GM18499 (cell line): ENCODE results near the gene BAIAP2L1.
A peak's percentile ranks its signal among the peaks of the same experiment; 100 is the strongest.

Experiments used
- ATAC-seq: cut with Tn5 transposase; IDR thresholded peaks from one replicate; pipeline ENCODE4 v1.9.1; 2021; ENCODE audit warnings: moderate number of reproducible peaks; ENCODE audit not compliant: insufficient read depth, unreplicated experiment

Gene BAIAP2L1

GRCh38 chr7:98283127-98283886, 117.6 kb downstream of the BAIAP2L1 start:
- no peak for ATAC-seq

- no peak for ATAC-seq
Measured at GRCh38 chr7:98282703-98283102, 118.2 kb downstream of the BAIAP2L1 start.

- peak; percentile 12 for ATAC-seq
Measured at GRCh38 chr7:98281757-98282606, 118.9 kb downstream of the BAIAP2L1 start.

- ATAC-seq, result peak; percentile 45
Measured at GRCh38 chr7:98280791-98281756, 119.8 kb downstream of the BAIAP2L1 start, which contains the start of gene BRI3. TSS of gene BRI3 (plus strand) at chr7:98281686. CDS start at chr7:98281796, 110 bp downstream.

GRCh38 chr7:98280296-98280695, 120.6 kb downstream of the BAIAP2L1 start:
- no peak for ATAC-seq

DNA sequence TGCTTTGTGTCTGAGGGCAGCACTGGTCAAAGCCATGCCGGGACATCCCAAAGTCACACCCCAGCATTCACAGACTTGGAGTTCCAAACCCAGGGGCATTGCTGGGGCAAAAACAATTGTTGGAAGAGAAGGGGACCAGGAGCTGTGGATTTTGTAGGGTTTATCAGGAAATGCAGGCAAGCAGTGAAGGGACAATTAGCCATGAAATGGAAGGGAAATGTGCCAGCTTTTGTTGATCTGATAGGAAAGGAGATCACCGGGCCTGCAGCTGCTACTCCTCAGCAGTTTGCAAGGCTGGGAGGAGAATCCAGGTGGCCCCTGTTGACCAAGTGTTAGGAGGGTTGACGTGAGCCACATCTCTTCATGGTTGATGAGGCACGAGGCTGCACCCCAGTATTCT, 122.0 kb downstream of the BAIAP2L1 start:
- no peak for ATAC-seq

DNA sequence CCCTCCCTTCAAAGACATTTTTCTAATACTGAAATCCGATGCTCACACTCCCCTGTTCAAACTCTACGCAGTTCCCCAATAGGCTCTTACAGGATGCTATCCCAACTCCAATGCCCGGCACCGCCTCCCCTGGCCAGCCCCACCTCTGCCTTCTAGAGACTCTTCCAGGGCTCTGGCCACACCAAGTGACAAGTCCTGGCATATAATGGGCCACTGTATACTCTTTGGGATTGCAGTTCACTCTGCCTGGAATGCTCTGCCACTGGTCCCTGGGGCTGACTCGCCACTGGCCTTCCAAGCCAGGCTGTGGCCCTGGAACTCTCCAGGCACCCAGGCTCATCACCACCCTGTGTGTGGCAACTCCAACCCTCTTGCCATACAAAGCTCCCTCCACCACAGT, 122.5 kb downstream of the BAIAP2L1 start:
- no peak for ATAC-seq

DNA sequence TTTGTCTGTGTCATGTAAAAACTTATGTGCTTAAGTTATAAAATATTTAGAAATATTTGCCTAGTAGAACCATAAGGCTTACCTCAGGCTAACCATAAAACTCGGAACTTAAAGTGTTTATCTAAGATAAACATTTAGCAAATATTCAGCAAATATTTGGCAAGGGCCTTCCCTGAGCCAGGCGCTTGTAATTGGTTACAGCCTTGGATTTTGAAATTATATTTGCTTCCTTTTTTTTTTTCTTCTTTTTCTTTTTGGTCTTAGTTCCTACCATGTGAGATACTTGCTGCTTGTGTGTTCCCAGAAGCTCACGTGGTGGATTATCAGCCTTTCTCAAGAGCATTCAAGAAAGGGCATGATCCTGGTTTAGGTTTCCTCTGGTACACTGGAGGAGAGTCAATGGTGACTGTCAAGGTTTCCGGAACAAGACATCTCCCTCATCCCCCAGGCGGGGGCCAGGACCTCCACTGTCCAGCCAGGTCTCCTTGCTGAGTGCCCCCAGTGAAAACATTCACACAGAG, 124.6 kb downstream of the BAIAP2L1 start:
- no peak for ATAC-seq

DNA sequence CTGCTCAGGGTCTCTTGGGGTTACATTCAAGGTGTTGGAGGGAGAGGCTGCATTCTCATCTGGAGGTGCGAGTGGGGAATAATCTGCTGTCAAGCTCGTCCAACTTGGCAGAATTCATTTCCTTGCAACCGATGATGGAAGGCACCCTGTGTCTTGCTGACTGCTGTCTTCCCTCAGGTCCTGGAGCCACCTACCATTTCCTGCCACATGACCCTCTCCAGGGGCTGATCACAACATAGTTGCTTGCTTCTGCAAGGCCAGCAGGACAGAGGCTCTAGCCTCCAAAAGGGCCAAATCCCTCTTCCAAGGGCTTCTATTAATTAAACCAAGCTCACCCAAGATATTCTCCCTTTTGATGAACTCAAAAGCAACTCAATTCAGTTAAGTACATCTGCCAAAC, 133.6 kb downstream of the BAIAP2L1 start:
- ATAC-seq, result no peak

- no peak for ATAC-seq
Measured at GRCh38 chr7:98266840-98267239, 134.1 kb downstream of the BAIAP2L1 start.

GRCh38 chr7:98265841-98266271, 135.0 kb downstream of the BAIAP2L1 start:
- no peak for ATAC-seq

DNA sequence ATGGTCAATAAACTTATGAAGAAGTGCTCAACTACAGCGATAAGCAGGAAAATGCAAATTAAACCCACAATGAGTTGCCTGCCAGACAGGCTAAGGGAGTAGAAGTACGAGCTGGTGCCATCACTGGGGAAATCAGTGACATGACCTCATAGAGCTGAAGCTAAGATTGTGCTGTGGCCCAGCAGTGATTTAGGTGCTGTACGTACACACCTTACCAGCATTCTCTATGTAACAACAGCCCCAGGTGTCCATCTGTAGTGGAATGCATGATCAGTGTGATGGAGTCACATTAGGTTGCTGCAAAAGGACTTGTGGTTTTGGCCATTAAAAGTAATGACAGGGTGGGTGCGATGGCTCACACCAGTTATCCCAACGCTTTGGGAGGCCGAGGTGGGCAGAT, 143.2 kb downstream of the BAIAP2L1 start:
- ATAC-seq, result no peak

DNA sequence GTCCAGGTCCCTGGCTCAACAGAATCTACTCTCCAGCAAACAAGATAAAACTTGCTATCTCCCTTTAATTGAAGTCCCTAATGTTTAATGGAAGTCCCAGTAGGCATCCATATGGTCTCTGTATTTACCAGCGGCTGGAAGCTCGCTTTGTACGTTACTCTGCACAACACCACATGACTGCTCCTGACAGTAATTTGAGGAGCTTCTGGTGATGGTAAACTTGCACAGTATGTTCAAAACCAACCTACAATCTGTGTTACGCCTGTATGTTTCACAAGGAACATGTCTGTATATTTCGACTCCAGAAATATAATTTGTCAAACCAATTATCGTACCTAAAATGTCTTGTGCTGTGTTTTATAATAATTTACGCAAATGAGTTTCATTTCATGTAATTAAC, 144.5 kb downstream of the BAIAP2L1 start:
- ATAC-seq, result no peak

DNA sequence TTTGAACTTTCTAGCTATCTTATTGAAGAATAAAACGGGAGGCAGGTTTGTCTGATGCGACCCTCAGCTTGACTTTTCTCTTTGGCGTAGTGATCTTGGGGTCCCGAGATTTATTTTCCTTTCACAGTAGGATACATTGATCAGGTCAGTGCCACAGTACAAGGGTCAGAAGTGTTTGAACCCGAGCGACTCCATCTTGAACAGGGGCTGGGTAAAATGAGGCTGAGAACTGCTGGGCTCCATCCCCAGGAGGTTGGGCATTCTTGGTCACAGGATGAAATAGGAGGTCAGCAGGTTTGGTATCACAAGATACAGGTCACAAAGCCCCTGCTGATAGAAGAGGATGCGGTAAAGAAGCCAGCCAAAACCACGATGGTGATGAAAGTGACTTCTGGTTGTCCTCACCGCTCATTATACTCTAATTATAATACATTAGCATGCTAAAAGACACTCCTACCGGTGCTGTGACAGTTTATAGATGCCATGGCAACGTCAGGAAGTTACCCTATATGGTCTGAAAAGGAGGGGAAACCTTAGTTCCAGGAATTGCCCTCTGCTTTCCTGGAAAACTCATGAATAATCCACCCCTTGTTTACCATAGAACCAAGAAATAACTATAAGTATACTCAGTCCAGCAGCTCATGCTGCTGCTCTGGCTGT, 145.8 kb downstream of the BAIAP2L1 start:
- ATAC-seq, result no peak

DNA sequence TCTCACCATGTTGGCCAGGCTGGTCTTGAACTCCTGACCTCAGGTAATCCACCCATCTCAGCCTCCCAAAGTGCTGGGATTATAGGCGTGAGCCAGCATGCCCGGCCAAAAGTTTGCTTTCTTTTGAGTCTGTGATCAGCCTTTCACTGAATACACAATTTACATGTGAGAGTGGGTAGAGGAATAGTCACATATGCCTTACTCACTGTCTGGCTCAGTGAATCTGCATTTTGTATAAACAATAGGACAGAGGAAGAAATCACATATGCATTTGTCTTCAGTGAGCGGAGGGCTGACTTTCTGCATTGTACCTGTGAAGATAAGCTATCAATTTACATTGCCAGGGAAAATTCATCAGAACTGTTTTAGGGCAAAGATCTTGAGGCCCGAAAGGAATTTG, 146.4 kb downstream of the BAIAP2L1 start:
- ATAC-seq, result no peak

DNA sequence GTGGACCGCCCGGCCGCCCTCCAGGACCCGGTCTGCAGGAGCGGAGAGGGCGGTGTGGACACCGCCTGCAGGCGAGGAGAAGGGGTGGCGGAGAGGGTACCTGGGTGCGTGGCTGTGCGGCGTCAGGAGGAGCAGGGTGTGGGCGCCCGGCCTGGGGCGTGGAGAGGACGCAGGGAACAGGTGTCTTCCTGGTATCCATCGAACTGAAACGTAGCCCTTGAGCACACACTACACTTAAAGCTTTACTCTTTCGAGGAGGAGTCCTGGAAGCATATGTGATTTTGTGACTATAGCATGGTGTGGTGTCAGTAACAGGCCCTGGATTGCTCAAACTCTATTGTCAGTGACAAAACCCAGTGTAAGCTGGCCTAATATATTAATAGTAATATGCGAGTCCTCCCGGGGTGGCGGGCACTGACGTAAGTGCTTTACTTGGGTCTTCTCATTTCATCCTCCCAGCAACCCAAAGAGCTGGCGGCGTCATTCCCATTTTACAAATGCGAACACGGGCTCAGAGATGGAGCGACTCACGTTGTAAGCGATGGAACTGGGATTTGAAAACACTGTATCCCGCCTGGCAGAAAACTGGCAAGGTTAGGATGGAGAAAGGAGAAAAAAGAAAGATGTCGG, 148.3 kb downstream of the BAIAP2L1 start:
- no peak for ATAC-seq

DNA sequence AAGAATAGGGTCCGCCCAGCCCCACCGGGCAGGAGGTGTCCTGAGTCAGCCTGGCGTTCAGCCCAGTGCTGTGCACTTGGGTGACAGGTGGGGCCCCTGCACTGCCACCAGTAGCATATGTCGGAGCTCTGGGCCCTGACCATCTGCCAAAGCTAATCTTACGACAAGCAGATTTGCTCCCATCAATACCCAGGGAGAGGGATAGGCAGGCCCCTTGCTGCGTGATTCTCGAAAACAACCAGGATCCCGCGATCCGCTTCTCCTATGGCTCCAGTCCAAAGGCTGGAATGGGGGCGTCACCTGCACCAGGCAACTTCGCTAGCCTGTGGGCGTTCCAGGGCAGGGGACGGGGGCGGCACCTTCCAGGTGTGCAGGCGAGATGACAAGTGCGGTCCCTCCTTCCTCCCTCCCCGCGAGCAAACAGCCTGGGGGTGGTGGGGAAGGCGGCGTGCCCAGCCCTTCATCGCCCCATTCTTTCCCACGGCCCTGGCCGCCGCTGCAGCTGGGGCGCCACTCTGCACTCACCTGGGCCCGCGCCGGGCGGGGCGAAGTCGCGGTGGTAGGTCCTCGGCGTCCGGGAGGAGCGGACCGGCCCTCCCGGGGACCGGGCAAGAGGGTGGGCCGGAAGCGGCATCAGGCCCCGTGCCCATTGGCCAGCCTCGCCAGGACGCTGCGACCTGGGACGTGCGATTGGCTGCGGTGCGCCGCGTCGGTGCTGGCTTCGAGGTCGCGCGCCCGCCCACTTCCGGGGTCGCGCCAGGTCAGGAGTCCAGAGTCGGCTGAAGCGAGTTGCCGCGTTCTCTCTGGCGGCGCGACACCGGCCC, 149.1 kb downstream of the BAIAP2L1 start, which contains the start of gene TECPR1:
TSS of gene TECPR1 (minus strand) at position 632 of the 824 bp plus-strand sequence. CDS start 6,086 bp downstream, outside the sequence.
- ATAC-seq, result peak; percentile 87

- no peak for ATAC-seq
Measured at GRCh38 chr7:98251231-98251600, 149.7 kb downstream of the BAIAP2L1 start.
